GM21825 (cell line): ENCODE measurements around the gene ABI3BP.

Source experiments
- ATAC-seq: cut with Tn5 transposase; IDR thresholded peaks from one replicate; pipeline ENCODE4 v1.9.1; 2021; ENCODE audit warnings: mild to moderate bottlenecking, moderate library complexity; ENCODE audit not compliant: unreplicated experiment

Gene ABI3BP

DNA sequence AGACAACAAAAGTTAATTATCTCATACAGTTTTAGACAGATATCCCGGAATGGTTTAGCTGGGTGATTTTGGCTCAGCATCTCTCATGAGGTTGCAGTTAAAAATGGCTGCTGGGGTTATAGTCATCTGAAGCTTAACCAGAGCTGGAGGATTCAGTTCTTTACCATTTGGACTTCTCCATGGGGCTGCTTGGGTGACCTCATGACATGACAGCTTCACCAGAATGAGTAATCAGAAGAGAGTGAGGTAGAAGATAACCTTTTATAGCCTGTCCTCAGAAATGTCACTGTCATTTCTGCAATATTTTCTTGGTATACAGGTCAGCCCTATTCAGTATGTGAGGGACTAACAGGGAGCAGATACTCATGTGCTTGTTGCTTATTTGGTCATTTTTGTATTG, 253.0 kb downstream of the ABI3BP start:
- no peak for ATAC-seq

DNA sequence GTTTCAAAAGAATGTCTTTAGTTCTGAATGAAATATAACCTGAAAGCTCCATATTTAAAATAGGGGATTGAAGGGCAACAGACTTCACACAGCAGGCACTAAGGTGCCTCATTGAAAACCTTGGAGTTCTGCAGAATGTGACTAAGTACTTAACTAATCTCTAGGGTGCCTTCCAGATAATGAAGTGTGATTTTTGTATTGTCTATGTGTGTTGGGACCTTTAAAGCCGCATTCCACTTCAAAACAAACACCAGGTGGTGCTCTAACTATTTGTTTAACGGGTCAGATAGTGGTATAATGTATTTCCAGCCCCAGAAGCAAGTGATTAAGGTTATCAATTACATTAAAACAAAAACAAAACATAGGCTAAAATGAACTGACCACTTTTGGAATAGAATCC, 255.9 kb downstream of the ABI3BP start:
- no peak for ATAC-seq

DNA sequence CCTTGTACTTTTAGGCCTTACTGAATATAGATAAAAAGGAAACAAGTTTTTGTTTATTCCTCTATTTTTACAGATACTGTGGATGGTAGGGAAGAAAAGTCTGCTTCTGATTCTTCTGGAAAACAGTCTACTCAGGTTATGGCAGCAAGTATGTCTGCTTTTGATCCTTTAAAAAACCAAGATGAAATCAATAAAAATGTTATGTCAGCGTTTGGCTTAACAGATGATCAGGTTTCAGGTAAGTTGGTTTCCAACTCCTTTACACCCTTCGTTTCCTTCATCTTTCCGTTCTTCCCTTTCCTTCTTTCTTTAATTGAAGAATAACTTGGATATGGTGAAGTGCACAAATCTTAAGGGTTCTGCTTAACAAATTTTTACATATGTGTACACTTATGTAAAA, 260.8 kb downstream of the ABI3BP start:
- ATAC-seq: no peak

DNA sequence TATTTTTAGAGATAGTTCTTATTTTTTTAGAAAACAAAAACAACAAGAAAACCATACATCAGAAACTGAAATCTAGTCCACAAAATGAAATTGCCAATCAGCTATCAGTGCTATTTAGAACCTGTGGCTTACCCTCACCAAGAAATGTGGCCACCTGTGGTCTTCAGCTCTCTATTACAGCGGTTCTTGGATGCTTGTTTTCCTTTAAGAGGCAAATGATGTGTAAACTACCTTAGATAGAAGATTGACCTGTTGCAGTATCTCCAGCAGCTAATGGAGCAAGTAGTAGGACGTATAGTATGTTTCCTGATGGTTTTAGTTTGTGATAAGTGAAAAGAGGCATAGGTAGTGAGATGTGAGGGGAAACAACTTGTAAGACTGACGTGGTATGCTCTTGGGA, 262.7 kb downstream of the ABI3BP start:
- no peak for ATAC-seq

DNA sequence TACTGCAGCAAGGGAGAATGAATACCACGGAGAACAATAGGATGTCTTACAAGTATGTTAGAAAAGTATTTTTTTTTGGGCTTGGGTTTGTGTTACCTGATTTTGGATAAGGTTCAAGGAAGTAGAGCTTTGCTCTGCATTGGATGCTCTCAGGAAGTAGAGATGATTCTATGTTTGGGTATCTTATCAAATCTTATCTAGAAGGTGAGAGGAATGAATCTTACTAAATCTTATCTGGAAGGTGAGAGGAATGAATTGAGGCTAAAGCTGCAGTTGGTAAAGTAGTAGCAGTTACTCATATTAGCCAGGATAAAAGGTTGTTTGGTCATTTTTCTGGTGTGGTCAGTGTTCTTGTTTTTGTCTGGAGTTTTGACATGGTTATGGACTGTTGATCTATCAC, 266.5 kb downstream of the ABI3BP start:
- no peak for ATAC-seq

DNA sequence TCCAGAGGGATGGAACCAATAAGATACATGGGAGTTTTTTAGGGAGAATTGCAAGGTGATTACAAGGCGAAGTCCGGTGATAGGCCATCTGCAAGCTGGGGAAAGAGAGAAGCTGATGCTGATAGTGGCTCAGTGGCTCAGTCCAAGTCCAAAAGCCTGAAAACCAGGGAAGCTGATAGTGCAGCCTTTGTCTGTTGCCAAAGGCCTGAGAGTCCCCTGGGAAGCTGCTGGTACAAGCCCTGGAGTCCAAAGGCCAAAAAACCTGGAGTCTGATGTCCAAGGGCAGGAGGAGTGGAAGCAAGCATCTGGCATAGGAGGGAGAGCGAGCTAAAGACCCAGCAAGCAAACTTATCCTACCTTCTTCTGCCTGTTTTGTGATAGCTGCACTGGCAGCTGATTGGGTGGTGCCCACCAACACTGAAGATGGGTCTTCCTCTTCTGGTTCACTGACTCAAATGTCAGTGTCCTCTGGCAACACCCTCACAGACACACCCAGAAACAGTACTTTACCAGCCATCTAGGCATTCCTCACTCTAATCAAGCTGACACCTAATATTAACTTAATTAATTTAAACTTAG, 267.2 kb downstream of the ABI3BP start:
- no peak for ATAC-seq

DNA sequence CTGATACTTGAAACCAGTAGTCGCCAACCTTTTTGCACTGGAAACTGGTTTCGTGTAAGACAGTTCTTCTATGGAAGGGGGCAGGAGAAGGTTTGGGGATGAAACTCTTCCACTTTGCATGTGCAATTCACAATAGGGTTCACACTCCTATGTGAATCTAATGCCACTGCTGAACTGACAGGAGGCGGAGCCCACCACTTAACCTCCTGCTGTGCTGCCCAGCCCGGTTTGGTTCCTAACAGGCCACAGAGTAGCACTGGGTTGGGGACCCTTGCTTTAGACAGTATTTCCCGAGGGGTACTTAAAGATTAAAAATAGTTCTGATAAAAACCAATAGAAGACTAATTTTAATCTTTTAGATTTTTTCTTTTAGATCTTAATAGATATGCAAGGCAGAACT, 272.8 kb downstream of the ABI3BP start:
- no peak for ATAC-seq

DNA sequence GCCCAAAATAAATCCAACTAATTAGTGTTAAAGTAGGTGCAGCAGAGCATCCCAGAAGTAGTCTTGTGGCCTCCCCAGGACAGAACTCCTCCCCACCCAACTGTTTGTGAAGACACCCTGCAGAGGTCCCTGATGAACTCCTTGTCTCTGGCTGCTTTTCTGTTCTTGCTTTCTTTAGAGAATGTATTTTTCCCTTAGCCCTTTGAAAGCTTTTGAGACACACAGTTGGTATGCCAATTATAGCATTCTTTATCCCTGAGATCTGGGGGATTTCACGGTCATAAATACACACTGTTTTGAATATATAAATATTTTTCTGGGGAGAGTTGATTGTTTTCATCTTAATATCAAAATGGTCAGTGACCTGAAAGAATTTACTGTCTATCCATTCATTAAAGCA, 274.1 kb downstream of the ABI3BP start:
- no peak for ATAC-seq

DNA sequence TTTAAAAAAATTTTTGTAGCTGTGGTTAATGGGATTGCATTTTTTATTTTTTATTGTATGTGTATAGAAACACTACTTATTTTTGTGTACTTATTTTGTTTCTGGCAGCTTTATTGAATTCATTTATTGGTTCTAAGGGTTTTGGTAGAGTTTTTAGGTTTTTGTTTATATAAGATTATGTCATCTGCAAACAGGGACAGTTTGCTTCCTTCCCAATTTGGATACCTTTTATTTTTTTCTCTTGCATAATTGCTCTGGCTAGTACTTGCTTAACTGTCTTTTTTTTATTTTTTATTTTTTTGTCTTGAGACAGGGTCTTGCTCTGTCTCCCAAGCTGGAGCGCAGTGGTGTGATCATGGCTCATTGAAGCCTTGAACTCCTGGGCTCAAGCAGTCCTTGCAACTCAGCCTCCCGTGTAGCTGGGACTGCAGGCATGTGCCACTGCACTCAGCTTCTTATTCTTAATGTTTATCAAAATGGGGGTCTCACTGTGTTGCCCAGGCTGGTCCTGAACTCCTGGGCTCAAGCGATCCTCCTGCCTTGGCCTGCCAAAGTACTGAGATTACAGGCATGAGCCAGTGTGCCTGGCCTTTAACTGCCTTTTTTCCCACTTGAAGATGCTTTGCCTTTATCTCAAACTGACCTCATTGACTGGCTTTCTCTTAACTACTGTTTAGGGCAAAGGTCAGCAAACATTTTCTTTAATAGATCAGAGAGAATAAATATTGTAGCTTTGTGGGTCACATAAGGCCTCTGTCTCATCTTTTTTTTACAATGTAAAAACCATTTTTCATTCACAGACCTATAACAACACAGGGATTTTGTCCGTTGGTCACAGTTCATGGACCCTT, 275.4 kb downstream of the ABI3BP start:
- no peak for ATAC-seq

DNA sequence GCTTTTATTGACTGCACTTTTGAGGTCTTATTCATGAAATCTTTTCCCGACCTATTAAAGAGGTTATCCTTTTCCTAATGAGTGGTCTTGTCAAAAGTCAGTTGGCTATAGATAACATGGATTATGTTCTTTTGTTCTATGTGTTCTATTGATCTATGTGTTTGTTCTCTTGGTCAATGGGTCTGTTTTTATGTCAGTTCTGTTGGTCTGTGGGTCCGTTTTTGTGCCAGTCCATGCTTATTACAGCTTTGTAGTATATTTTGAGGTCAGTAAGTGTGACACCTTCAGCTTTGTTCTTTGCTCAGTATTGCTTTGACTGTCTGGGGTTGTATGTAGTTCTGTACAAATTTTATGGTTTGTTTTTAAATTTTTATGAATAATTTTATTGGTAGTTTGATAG, 276.2 kb downstream of the ABI3BP start:
- ATAC-seq: no peak

DNA sequence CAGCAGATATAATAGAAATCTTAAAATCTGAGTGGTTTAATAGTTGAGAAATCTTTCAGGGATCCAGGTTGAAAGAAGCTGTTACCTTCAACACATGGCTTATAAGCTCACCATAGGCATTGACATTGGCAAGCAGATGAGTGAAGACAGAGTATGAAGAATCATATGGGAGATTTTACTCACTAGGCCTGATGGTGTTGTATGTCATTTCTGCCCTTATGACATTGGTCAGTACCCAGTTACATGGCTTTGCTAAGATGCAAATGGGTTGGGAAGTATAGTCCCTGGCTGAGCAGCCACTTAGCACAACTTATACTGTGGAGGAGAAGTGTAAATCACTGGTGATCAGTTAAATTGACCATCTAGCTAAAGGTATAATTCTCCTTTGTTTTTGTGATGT, 278.0 kb downstream of the ABI3BP start:
- ATAC-seq: no peak

DNA sequence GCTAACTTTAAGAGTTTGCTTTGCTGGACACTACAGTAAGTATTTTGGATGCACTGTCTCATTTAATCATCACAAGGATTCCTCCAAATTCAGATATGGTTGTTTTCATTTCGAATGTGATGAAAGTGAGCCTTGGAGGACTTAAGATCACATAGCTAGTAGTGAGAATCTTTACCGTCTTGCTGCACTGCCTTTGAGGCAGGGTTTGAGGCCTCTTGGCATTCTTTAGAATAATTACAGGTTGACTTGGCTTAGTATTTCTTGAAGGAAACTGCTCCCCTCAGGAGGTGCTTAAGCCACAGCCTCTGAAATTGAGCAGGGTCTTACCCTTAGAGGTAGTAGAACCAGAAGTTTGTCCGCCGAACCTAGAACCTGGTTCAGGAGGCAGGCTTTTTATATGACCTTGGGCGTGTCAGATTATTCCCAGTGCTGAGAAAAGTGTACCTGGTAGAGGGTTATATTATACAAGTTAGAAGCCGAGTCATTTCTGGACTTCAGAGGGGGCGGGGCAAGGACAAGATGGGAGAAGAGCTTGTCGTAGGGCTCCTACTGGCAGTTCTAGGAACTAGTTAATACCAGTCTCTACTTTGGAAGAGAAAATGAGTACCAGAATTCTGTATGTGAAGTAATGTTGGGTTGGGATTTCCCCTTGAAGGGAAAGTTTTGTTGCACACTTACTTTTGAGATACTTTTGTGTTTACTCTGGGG, 282.8 kb downstream of the ABI3BP start:
- peak; percentile 35 for ATAC-seq

DNA sequence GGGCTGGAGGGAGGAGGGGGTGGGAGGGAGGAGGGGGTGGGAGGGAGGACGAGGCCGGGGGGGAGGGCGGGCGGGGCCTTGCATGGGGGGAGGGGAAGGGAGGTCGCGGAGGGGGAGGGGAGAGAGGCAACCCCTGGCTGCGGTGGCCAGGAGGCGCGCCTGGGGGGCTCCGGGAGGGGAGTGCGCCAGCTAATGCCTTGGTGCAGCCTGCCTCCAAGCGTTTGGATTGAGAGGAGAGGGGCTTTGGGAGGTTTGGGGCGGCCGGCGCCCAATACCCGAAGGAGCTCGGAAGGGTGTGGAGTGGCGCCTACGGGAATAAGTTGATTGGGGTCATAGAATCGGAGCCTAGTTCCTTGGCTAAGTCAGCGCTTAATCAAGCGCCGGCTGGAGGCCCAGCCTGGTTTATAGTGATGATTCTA, 283.4 kb downstream of the ABI3BP start:
- ATAC-seq: no peak

DNA sequence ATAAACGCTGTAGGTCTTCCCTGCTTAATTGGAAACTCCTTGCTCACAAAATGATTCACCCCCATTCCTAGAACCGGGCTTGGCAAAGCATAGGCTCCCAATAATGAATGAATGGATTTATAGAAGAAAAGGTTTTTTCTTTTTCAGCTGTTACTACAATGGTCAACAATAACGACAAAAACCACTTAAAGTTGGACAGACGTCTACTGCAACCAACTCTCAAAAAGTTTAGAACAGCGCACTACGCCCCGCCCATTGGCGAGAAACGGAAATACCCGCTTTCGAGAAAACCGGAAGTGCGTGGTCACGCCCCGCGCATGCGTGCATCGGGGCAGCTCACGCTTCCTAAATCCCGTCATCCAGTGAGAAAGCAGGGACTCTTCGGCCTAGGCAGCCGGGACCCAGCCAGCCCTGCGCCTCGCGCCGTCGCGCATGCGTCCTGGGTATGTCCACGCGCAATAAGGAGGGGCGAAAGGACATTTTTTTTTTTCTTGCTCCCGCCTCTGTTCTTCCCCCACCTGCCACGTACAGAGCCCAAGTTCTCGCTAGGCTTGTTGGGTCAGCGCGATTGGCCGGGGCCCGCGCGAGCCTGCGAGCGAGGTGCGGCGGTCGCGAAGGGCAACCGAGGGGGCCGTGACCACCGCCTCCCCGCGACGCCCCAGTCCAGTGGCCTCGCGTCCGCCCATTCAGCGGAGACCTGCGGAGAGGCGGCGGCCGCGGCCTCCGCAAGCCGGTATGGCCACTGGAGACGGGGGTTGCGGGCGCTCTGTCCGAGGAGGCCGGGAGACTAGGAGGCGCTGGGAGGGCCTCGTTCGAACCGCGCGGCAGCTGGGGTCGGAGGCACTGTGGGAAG, 284.0 kb downstream of the ABI3BP start, which contains the start of gene TFG:
Gene TFG (plus strand): TSS at position 506 of the 853 bp plus-strand sequence. CDS start 4,192 bp downstream, outside the sequence.
- peak; percentile 92 for ATAC-seq

DNA sequence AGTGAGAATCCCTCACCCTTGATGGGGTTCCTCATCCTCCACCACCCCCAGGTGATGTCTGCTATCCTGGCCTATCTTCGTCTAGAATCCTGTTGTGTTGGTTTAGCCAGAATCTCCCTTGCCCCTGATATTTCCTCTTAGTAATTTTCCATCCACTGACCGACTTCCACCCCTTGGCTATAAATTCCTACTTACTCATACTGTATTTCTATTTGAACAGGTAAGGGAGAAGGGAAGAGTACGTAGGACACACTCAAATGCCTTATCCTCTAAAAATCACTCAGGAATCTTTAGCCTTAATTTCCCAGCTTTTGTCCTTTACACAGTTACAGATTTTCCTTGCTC, 284.6 kb downstream of the ABI3BP start:
- ATAC-seq: no peak

DNA sequence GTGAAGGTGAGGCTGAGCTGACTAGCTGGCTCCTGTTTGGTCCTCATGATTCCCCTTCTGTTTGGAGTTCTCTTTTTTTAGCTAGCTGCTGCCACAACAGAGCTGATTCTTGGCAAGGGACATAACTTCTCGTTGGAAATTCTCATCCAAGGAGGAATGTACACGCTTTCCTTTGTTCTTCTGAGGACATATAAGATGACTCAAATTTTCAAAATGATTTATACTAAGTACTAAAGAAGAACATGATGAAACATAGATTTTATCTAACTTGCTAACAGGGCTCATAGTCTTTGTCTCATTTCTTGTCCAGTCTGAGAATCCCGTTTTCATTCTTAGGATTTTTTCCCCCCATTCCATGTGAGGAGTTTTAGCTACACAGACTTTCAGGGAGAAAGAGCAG, 286.9 kb downstream of the ABI3BP start:
- no peak for ATAC-seq

DNA sequence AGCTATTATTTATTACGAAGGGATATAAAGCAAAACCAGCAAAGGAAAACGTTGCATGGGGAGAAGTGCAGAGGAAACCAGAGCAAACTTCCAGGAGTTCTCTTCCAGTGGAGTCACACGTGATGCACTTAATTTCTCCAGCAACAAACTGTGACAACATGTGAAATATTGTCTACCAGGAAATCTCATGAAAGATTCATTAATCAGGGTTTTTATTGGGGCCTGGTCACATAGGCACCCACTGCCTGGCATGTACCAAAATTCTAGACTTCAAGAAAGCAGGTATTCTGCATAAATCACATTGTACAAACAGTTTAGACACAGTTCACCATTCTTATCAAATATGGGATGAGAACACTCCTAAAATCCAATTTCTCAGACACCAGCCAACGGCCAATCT, 289.4 kb downstream of the ABI3BP start:
- no peak for ATAC-seq

DNA sequence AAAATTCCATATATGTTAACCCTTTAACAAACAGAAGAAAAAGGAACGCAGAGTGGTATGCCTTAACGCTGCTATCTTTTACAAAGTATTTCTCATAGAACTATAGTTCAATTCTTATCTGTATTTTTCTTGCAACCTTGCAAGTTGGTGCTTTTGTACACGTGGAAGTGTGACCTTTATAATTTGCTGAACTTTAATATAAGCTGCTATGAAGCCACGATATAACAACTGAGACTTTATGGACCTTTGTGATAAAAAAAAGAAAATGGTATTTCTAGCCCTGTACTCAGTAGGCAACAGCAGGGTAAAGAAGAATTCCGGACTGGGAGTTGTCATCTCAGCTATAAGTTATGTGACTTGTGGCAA, 290.3 kb downstream of the ABI3BP start:
- no peak for ATAC-seq

DNA sequence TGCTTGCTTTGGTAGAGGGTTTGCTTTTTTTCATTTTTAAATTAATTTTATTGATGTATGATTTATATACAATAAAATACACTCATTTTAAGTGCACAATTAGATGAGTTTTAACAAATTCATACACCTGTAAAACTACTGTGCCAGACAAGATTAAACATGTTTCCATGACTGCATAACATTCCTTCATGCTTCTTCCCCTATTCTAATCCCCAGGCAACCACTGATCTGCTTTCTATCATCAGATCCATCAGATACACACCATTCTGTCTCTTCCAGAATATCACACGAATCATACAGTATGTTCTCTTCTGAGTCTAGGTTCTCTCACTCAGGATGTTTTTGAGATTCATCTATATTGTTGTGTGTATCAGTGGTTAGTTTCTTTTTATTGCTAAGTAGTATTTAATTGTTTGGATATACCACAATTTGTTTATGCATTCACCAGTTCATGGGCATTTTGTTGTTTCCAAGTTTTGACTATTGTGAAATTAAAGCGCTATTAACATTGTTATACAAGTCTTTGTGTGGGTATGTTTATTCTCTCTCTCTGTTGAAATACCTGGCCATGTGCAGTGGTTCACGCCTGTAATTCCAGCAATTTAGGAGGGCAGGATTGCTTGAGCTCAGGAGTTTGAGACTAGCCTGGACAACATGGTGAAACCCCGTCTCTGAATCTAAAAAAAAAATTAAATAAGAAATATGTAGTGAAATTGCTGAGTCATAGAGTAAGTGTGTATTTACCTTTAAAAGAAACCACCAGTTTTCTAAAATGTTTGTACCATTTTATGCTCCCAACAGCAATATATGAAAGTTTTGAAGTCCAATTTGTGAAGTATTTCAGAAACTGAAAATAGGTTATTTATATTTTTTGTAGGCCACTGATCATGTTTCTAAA, 290.9 kb downstream of the ABI3BP start:
- ATAC-seq: no peak

DNA sequence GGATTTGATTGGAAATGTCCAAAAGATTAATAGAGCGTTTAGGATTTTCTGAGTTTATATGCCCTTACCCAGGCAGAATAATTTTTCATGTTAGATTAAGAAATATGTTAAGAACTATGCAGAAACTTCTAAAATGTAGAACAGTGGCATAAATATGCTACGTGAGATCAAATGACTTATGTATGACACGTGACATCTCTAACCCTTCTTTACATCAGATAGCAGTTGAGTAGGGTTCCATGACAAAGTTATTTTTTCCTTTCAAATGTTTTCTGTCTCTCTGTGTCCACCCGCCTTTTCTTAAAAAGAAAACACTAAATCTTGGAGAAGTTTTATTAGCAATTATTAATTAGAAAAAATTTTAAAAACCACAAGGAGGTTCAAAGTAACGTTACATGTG, 292.5 kb downstream of the ABI3BP start:
- ATAC-seq: no peak
